ENCODE data around the gene BICRA. TPM values are rescaled to one million over a fixed set of nuclear protein-coding genes. Genes with fewer than 3 reads are reported as not detected.

The BICRA gene
- total RNA-seq, 1 donor from 2014 or later = 13.4 TPM

GRCh38 chr19:47600246-47601179 lies 8.4 kb upstream of the BICRA start:
- DNase-seq (ENCODE audit: low spot score) = peak; percentile 99
- Mint-ChIP-seq H3K4me3 (ENCODE audit: unreplicated experiment) (peak overlapping the region; percentile 82), H3K9me3 (ENCODE audit: low read depth) (no peaks in the 10 kb centered on the region), H3K36me3 (ENCODE audit: low read depth) (no peaks in the 10 kb centered on the region), H3K27me3 (ENCODE audit: low read depth) (no peaks in the 10 kb centered on the region), H3K27ac (ENCODE audit: unreplicated experiment) (peak overlapping the region; percentile 97), H3K4me1 (ENCODE audit: low read depth) (peaks cover 21% of the 10 kb centered on the region)
- TF ChIP-seq CTCF (IDR thresholded peaks at IDR 0.05) = no peak

- DNase-seq (ENCODE audit: low spot score) = no peak
- Mint-ChIP-seq H3K27ac (ENCODE audit: unreplicated experiment) (peak overlapping the region; percentile 85), H3K4me3 (ENCODE audit: unreplicated experiment) (peak overlapping the region; percentile 82), H3K27me3 (ENCODE audit: low read depth) (no peaks in the 10 kb centered on the region), H3K4me1 (ENCODE audit: low read depth) (peaks cover 21% of the 10 kb centered on the region), H3K36me3 (ENCODE audit: low read depth) (no peaks in the 10 kb centered on the region), H3K9me3 (ENCODE audit: low read depth) (no peaks in the 10 kb centered on the region)
- no peak for TF ChIP-seq CTCF (IDR thresholded peaks at IDR 0.05)
Measured at GRCh38 chr19:47601180-47601904, 7.6 kb upstream of the BICRA start.

- Mint-ChIP-seq H3K27ac (ENCODE audit: unreplicated experiment) (no peak overlapping the region), H3K4me1 (ENCODE audit: low read depth) (peaks cover 17% of the 10 kb centered on the region), H3K9me3 (ENCODE audit: low read depth) (no peaks in the 10 kb centered on the region), H3K36me3 (ENCODE audit: low read depth) (no peaks in the 10 kb centered on the region), H3K4me3 (ENCODE audit: unreplicated experiment) (no peak overlapping the region), H3K27me3 (ENCODE audit: low read depth) (no peaks in the 10 kb centered on the region)
- TF ChIP-seq CTCF (IDR thresholded peaks at IDR 0.05) = no peak
- DNase-seq (ENCODE audit: low spot score) = no peak
Measured at GRCh38 chr19:47603706-47604565, 5.0 kb upstream of the BICRA start.

GRCh38 chr19:47607564-47608073 lies 1.3 kb upstream of the BICRA start:
- Mint-ChIP-seq H3K9me3 (ENCODE audit: low read depth) (no peaks in the 10 kb centered on the region), H3K27ac (ENCODE audit: unreplicated experiment) (peak overlapping the region; percentile 37), H3K4me1 (ENCODE audit: low read depth) (peaks cover 21% of the 10 kb centered on the region), H3K36me3 (ENCODE audit: low read depth) (no peaks in the 10 kb centered on the region), H3K4me3 (ENCODE audit: unreplicated experiment) (peak overlapping the region; percentile 73), H3K27me3 (ENCODE audit: low read depth) (no peaks in the 10 kb centered on the region)
- no peak for DNase-seq (ENCODE audit: low spot score)
- no peak for TF ChIP-seq CTCF (IDR thresholded peaks at IDR 0.05)
